SK-N-SH (cell line): ENCODE measurements around the gene PXYLP1. TPM values are rescaled to one million over a fixed set of nuclear protein-coding genes. Genes with fewer than 3 reads are reported as not detected.

Experiments used
- CTCF ChIA-PET: fragments of 300-600, 350-600 bp; formaldehyde crosslinking; extraction: SDS; loops from one replicate; lab custom pipeline; 2021; lab: Yijun Ruan, JAX
- POLR2A ChIA-PET: fragments of 350-600 bp; sonication (Branson Sonifier 250); formaldehyde crosslinking; extraction: SDS; loops from one replicate; lab custom pipeline; 2020; ENCODE audit warnings: antibody characterized with exemption, inconsistent platforms; lab: Yijun Ruan, JAX
- DNase-seq: peaks from one replicate; pipeline ENCODE4 v3.0.0; 2012
- H2AFZ ChIP-seq: fragments of 200-600 bp; sonication (generic); 2 replicates; pipeline ENCODE4 v1.8.1; 2016; ENCODE audit warnings: antibody characterized with exemption, mild to moderate bottlenecking, low read depth
- H3F3A ChIP-seq: fragments of 200-600 bp; sonication (generic); replicated peaks from 2 replicates; pipeline ENCODE3; 2016; ENCODE audit warnings: antibody characterized with exemption, mild to moderate bottlenecking; ENCODE audit not compliant: insufficient read depth
- H3K27ac ChIP-seq, 2 experiments: fragments of 200-500 bp in 1 of 2; fragments of 200-600 bp in 1 of 2; sonication (Bioruptor generic) in 1 of 2; sonication (generic), shearing (Covaris generic) in 1 of 2; 2 replicates each; pipeline versions ENCODE4 v1.5.1 to v1.6.1; 2014 to 2016; ENCODE audit warnings: low read depth in 2 of 2, inconsistent platforms in 1 of 2, low read length in 1 of 2, mild to moderate bottlenecking in 1 of 2, mixed read lengths in 1 of 2
- H3K27me3 ChIP-seq: fragments of 200-600 bp; sonication (generic), shearing (Covaris generic); 2 replicates; pipeline ENCODE4 v1.6.1; 2016; ENCODE audit warnings: mixed run types; ENCODE audit not compliant: insufficient read depth
- H3K36me3 ChIP-seq, 2 experiments: fragments of 200-500 bp in 1 of 2; fragments of 200-600 bp in 1 of 2; sonication (Bioruptor generic) in 1 of 2; sonication (generic) in 1 of 2; replicated peaks in 1 of 2; 2 replicates each; pipeline versions ENCODE3 to v1.5.1; 2014 to 2016; ENCODE audit warnings: low read length in 1 of 2, mild to moderate bottlenecking in 1 of 2; ENCODE audit not compliant: insufficient read depth in 2 of 2, control insufficient read depth in 1 of 2
- H3K4me1 ChIP-seq, 2 experiments: fragments of 200-500 bp in 1 of 2; fragments of 200-600 bp in 1 of 2; sonication (Bioruptor generic) in 1 of 2; sonication (generic), shearing (Covaris generic) in 1 of 2; 2 replicates each; pipeline versions ENCODE4 v1.5.1 to v1.6.1; 2014 to 2016; ENCODE audit warnings: low read depth in 1 of 2, low read length in 1 of 2, mixed run types in 1 of 2; ENCODE audit not compliant: insufficient read depth in 2 of 2, control insufficient read depth in 1 of 2
- H3K4me2 ChIP-seq: fragments of 200-600 bp; sonication (generic), shearing (Covaris generic); 2 replicates; pipeline ENCODE4 v1.6.1; 2017; ENCODE audit warnings: mixed run types
- H3K4me3 ChIP-seq, 2 experiments: fragments of 200-500 bp in 1 of 2; fragments of 200-600 bp in 1 of 2; sonication (Bioruptor generic) in 1 of 2; sonication (generic), shearing (Covaris generic) in 1 of 2; 2 replicates each; pipeline versions ENCODE4 v1.5.1 to v1.8.1; 2014 to 2016; ENCODE audit warnings: low read depth in 2 of 2, inconsistent platforms in 1 of 2, low read length in 1 of 2, mild to moderate bottlenecking in 1 of 2, mixed read lengths in 1 of 2, moderate library complexity in 1 of 2
- H3K79me2 ChIP-seq: fragments of 200-600 bp; sonication (generic); 2 replicates; pipeline ENCODE4 v1.8.1; 2017; ENCODE audit warnings: mild to moderate bottlenecking; ENCODE audit not compliant: insufficient read depth
- H3K9ac ChIP-seq: fragments of 200-600 bp; sonication (generic); 2 replicates; pipeline ENCODE4 v1.6.1; 2017; ENCODE audit warnings: mixed run types
- H3K9me2 ChIP-seq: fragments of 200-600 bp; sonication (generic); 2 replicates; pipeline ENCODE4 v1.6.1; 2017; ENCODE audit warnings: mixed run types
- H3K9me3 ChIP-seq: fragments of 200-600 bp; sonication (generic); 2 replicates; pipeline ENCODE4 v1.6.1; 2017; ENCODE audit warnings: mixed run types, mild to moderate bottlenecking, moderate library complexity
- H4K20me1 ChIP-seq: fragments of 200-600 bp; sonication (generic); 2 replicates; pipeline ENCODE4 v1.6.1; 2017; ENCODE audit warnings: mild to moderate bottlenecking, mixed run types; ENCODE audit not compliant: insufficient read depth
- ELF1 ChIP-seq: IDR thresholded peaks from 2 replicates; pipeline ENCODE4 v1.4.0; 2012
- EP300 ChIP-seq, 2 experiments: IDR thresholded peaks; 2 replicates each; pipeline versions ENCODE4 v1.4.0 to v1.6.1; 2012; ENCODE audit warnings: borderline replicate concordance in 1 of 2, low read depth in 1 of 2, low read length in 1 of 2
- EZH2phosphoT487 ChIP-seq: fragments of 200-600 bp; sonication (generic); IDR thresholded peaks from 2 replicates; pipeline ENCODE4 v1.6.1; 2017; ENCODE audit warnings: low read depth, mixed run types, mild to moderate bottlenecking, antibody characterized with exemption, moderate library complexity, borderline replicate concordance
- FOXJ3 ChIP-seq: sonication (generic); formaldehyde crosslinking; IDR thresholded peaks from 2 replicates; pipeline ENCODE4 v1.5.1; 2020; ENCODE audit warnings: mild to moderate bottlenecking, missing genetic modification reagents
- FOXM1 ChIP-seq: IDR thresholded peaks from 2 replicates; pipeline ENCODE4 v1.4.0; 2012; ENCODE audit warnings: low read depth, mild to moderate bottlenecking
- IRF3 ChIP-seq: fragments of 150-350 bp; IDR thresholded peaks from 2 replicates; pipeline ENCODE4 v1.6.1; 2016; ENCODE audit warnings: mild to moderate bottlenecking, low read depth, low read length
- JUND ChIP-seq: IDR thresholded peaks from 2 replicates; pipeline ENCODE4 v1.4.0; 2012
- MAX ChIP-seq: IDR thresholded peaks from 2 replicates; pipeline ENCODE4 v1.4.0; 2012; ENCODE audit warnings: low read depth
- MEF2A ChIP-seq: IDR thresholded peaks from 2 replicates; pipeline ENCODE4 v1.4.0; 2012; ENCODE audit warnings: low read depth, borderline replicate concordance
- MXI1 ChIP-seq: IDR thresholded peaks from 2 replicates; pipeline ENCODE4 v1.6.1; 2012; ENCODE audit warnings: mild to moderate bottlenecking, low read depth, low read length, improper control_type of control experiment
- NFIC ChIP-seq: IDR thresholded peaks from 2 replicates; pipeline ENCODE4 v1.4.0; 2012; ENCODE audit warnings: borderline replicate concordance
- POLR2AphosphoS5 ChIP-seq: IDR thresholded peaks from 2 replicates; pipeline ENCODE4 v1.6.1; 2012; ENCODE audit warnings: low read depth, low read length
- RAD21 ChIP-seq: IDR thresholded peaks from 2 replicates; pipeline ENCODE4 v1.6.1; 2012; ENCODE audit warnings: mild to moderate bottlenecking, low read length
- RCOR1 ChIP-seq: fragments of 150-350 bp; IDR thresholded peaks from 2 replicates; pipeline ENCODE4 v1.6.1; 2017; ENCODE audit warnings: antibody characterized with exemption, low read length
- REST ChIP-seq: IDR thresholded peaks from 2 replicates; pipeline ENCODE4 v1.6.1; 2012; ENCODE audit warnings: mild to moderate bottlenecking, low read depth, low read length, moderate library complexity
- RFX5 ChIP-seq: IDR thresholded peaks from 2 replicates; pipeline ENCODE4 v1.6.1; 2012; ENCODE audit warnings: mild to moderate bottlenecking, improper control_type of control experiment, low read length
- RXRA ChIP-seq: IDR thresholded peaks from 2 replicates; pipeline ENCODE4 v1.4.0; 2012; ENCODE audit warnings: low read depth, mild to moderate bottlenecking, borderline replicate concordance
- SMC3 ChIP-seq: IDR thresholded peaks from 2 replicates; pipeline ENCODE4 v1.6.1; 2012; ENCODE audit warnings: low read depth, low read length, improper control_type of control experiment
- TCF12 ChIP-seq: IDR thresholded peaks from 2 replicates; pipeline ENCODE4 v1.4.0; 2012
- USF1 ChIP-seq: IDR thresholded peaks from 2 replicates; pipeline ENCODE4 v1.4.0; 2012; ENCODE audit warnings: low read depth, borderline replicate concordance
- YY1 ChIP-seq: IDR thresholded peaks from 2 replicates; pipeline ENCODE4 v1.4.0; 2012; ENCODE audit warnings: low read depth, mild to moderate bottlenecking
- WGBS: methylation state at CpG from one replicate; pipeline ENCODE4 v1.1.6; 2017; ENCODE audit warnings: low lambda C conversion rate; 5-methylcytosine and 5-hydroxymethylcytosine counted together
- polyA plus RNA-seq, 3 experiments: library from polyadenylated mRNA; depleted of rRNA; stranded (reverse); fragments of >200 nt; gene quantifications; 2 replicates each; pipeline ENCODE4 v1.2.3, GENCODE V29; 2012

The PXYLP1 gene
- polyA plus RNA-seq, 1 of the 3 experiments (the other 2 are of a cell fraction): 8.6 TPM

GRCh38 chr3:141216975-141217374, 14.7 kb upstream of the PXYLP1 start:
- Histone ChIP-seq H3K36me3 (no peaks in the 10 kb centered on the region), H3K9ac (no peak overlapping the region), H4K20me1 (no peaks in the 10 kb centered on the region), H3K4me2 (no peak overlapping the region), H3K79me2 (no peaks in the 10 kb centered on the region), H3K27me3 (no peaks in the 10 kb centered on the region), H3K27ac (no peak overlapping the region), H3K4me3 (no peak overlapping the region), H3K9me2 (no peaks in the 10 kb centered on the region), H3K4me1 (peaks cover 0 to 3% of the 10 kb centered on the region in 2 experiments; a peak in 1 of 4 replicates), H3F3A (no peaks in the 10 kb centered on the region), H2AFZ (no peak overlapping the region), H3K9me3 (no peaks in the 10 kb centered on the region)
- TF ChIP-seq IRF3 (no peak), EZH2phosphoT487 (no peak), RAD21 (no peak), FOXM1 (no peak)
- ChIA-PET POLR2A (no interaction called here), CTCF (interaction anchor here (2.8 kb wide), 1 partner anchor 218 kb away, joined by 9 read pairs; no protein-coding TSS in a partner anchor)
- DNase-seq: no peak
- 45% methylated on average over 2 of the region's 2 CpGs for WGBS

- no peaks in the 10 kb centered on the region for H3K9me3 ChIP-seq
- no peak for DNase-seq
- no peaks in the 10 kb centered on the region for H4K20me1 ChIP-seq
- ChIA-PET CTCF (interaction anchor here (0.7 to 2.8 kb wide), 2 partner anchors 209 to 218 kb away, joined by 3 to 9 read pairs; no protein-coding TSS in a partner anchor), POLR2A (no interaction called here)
- TF ChIP-seq FOXJ3: no peak
- no peak for TF ChIP-seq TCF12
- no peak for TF ChIP-seq REST
- no peak for TF ChIP-seq SMC3
- no peak for TF ChIP-seq MAX
- TF ChIP-seq ELF1: no peak
- TF ChIP-seq EP300 (IDR thresholded peaks at IDR 0.05; ENCODE audit: borderline replicate concordance in 1 of 2, low read depth in 1 of 2, low read length in 1 of 2): no peak
- no peak for TF ChIP-seq YY1
- no peak for TF ChIP-seq NFIC
- no peak for TF ChIP-seq JUND
- TF ChIP-seq RXRA: no peak
- TF ChIP-seq RFX5: no peak
- TF ChIP-seq USF1: no peak
- TF ChIP-seq IRF3: no peak
- TF ChIP-seq MEF2A: no peak
- no peak for TF ChIP-seq MXI1
- TF ChIP-seq EZH2phosphoT487: no peak
- TF ChIP-seq POLR2AphosphoS5: no peak
- TF ChIP-seq RCOR1: no peak
- H3K9ac ChIP-seq: no peak overlapping the region
- H3K4me3 ChIP-seq: no peak overlapping the region
- peaks cover 0 to 3% of the 10 kb centered on the region in 2 experiments; a peak in 1 of 4 replicates for H3K4me1 ChIP-seq
- H3K79me2 ChIP-seq: no peaks in the 10 kb centered on the region
- 25% methylated on average over 2 of the region's 2 CpGs for WGBS
- H3K4me2 ChIP-seq: no peak overlapping the region
- no peak overlapping the region for H2AFZ ChIP-seq
- H3K36me3 ChIP-seq: no peaks in the 10 kb centered on the region
- no peaks in the 10 kb centered on the region for H3K27me3 ChIP-seq
- no peaks in the 10 kb centered on the region for H3F3A ChIP-seq
- H3K9me2 ChIP-seq: no peaks in the 10 kb centered on the region
- H3K27ac ChIP-seq: no peak overlapping the region
Observed at GRCh38 chr3:141217389-141217788, 14.2 kb upstream of the PXYLP1 start.
